ENCODE data around the gene DPYSL3. TPM values are rescaled to one million over a fixed set of nuclear protein-coding genes. Genes with fewer than 3 reads are reported as not detected.

Gene DPYSL3
- total RNA-seq, 1 donor from 2014 or later, result 165 TPM

DNA sequence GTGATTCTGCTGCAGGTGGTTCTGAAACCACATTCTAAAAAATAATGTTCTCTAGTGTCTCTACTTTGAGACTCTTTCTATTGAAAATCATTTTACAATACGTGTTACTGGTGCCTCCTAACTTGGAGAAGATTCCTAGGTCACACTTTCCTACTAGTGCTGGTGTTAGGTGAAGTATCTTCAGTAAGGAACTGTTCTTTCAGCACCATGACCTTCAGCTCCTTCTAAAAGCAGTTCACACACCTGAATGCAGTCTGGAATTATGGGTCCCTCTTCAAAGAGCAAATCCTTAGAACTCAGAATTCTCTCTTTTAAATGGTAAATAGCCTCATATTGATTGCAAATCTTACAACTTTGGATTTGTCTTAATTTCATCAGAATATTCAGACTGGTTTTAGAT, 10.6 kb upstream of the DPYSL3 start:
- no peaks in the 10 kb centered on the region for H3K9me3 Mint-ChIP-seq
- peaks cover under 1% of the 10 kb centered on the region for H3K4me1 Mint-ChIP-seq
- DNase-seq (ENCODE audit: low spot score in 2 of 2, unreplicated experiment in 2 of 2), result no peak
- H3K36me3 Mint-ChIP-seq, result no peaks in the 10 kb centered on the region
- TF ChIP-seq CTCF (IDR thresholded peaks at IDR 0.05; ENCODE audit: unreplicated experiment), result no peak
- H3K27ac Mint-ChIP-seq, result no peak overlapping the region
- peaks cover 14% of the 10 kb centered on the region for H3K27me3 Mint-ChIP-seq (ENCODE audit: low read depth)
- H3K4me3 Mint-ChIP-seq, result no peak overlapping the region

DNA sequence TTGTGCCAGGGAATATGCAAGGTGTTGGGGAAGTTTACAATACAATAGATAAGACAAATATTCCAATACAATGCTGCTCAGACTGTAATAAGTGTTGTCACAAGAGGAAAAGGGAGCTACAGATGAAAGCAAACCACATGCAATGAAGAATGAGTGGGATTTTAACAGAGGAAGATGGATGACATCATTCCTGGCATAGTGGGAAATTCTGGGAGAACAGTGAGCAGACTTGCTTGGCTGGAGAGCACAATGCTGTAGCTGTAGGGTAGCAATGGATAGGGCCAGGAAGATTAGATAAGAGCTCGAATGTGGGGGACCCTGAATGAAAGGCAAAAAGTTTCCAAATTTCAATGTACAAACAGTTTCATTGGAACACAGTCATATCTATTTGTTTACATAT, 9.5 kb upstream of the DPYSL3 start:
- no peaks in the 10 kb centered on the region for H3K36me3 Mint-ChIP-seq
- no peak for TF ChIP-seq CTCF (IDR thresholded peaks at IDR 0.05; ENCODE audit: unreplicated experiment)
- no peak overlapping the region for H3K4me3 Mint-ChIP-seq
- H3K27ac Mint-ChIP-seq, result no peak overlapping the region
- H3K9me3 Mint-ChIP-seq, result no peaks in the 10 kb centered on the region
- no peak for DNase-seq (ENCODE audit: low spot score in 2 of 2, unreplicated experiment in 2 of 2)
- no peaks in the 10 kb centered on the region for H3K4me1 Mint-ChIP-seq
- peaks cover 14% of the 10 kb centered on the region for H3K27me3 Mint-ChIP-seq (ENCODE audit: low read depth)

DNA sequence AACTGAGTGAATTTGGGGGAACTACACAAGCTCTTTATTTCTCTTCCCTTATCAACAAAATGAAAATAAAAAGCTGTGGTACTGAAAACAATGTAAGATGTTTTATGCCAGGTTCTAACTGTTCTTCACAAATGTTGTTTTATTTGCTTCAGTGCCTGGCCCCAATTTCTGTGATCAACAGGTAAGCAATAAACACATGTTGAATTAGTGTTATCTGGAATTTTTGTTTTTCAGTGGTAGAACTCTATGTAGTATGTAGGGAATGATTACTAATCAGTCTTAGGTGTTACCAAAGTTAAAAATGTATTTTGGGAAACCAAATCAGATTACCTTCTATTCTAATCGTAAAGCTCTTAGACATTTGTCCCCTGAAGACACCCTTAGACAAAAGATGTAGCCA, 7.5 kb upstream of the DPYSL3 start:
- DNase-seq (ENCODE audit: low spot score in 2 of 2, unreplicated experiment in 2 of 2), result no peak
- Mint-ChIP-seq H3K36me3 (no peaks in the 10 kb centered on the region), H3K27ac (no peak overlapping the region), H3K27me3 (ENCODE audit: low read depth) (peaks cover 12% of the 10 kb centered on the region), H3K4me3 (no peak overlapping the region), H3K9me3 (no peaks in the 10 kb centered on the region), H3K4me1 (peaks cover 4% of the 10 kb centered on the region)
- TF ChIP-seq CTCF (IDR thresholded peaks at IDR 0.05; ENCODE audit: unreplicated experiment), result no peak

GRCh38 chr5:147515269-147515668, 5.4 kb upstream of the DPYSL3 start:
- H3K27me3 Mint-ChIP-seq (ENCODE audit: low read depth), result peaks cover 14% of the 10 kb centered on the region
- H3K27ac Mint-ChIP-seq, result no peak overlapping the region
- H3K36me3 Mint-ChIP-seq, result no peaks in the 10 kb centered on the region
- no peak overlapping the region for H3K4me3 Mint-ChIP-seq
- TF ChIP-seq CTCF (IDR thresholded peaks at IDR 0.05; ENCODE audit: unreplicated experiment), result no peak
- no peaks in the 10 kb centered on the region for H3K9me3 Mint-ChIP-seq
- no peak for DNase-seq (ENCODE audit: low spot score in 2 of 2, unreplicated experiment in 2 of 2)
- peaks cover 10% of the 10 kb centered on the region for H3K4me1 Mint-ChIP-seq

DNA sequence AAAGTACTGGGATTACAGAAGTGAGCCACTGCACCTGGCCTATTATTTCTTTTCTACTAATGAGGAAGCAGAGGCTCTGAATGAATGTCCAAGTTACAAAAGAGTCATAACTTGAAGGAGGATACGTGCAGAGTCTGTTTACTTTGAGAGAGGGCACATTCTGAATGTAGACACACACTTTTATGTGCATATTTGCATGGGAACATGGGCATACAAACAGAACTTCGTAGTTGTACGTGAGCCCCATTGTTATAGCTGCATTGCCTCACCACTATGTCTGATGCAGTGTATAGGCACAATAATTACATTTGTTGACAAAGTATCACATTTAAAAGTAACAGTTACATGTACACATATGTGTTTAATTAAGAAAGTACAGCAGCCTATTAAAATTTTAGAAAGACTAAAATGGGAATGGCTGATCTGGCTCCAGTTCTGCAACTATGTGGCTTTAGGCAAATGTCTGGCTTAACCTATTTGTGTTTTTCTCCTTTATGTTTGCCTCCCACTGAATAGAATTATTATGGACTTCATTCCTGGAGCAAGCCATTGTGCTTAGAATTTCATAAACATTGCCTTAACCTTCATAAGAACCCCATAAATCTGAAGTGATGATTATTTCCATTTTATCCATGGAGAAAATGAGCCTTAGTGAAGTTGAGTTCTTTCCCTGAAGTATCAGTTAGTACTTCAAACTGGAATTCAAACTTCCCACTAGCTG, 3.0 kb upstream of the DPYSL3 start:
- no peak overlapping the region for H3K4me3 Mint-ChIP-seq

More for the DNA sequence above, 3.0 kb upstream of the DPYSL3 start:
- peaks cover 26% of the 10 kb centered on the region for H3K4me1 Mint-ChIP-seq
- no peak for DNase-seq (ENCODE audit: low spot score in 2 of 2, unreplicated experiment in 2 of 2)
- no peaks in the 10 kb centered on the region for H3K36me3 Mint-ChIP-seq
- no peak for TF ChIP-seq CTCF (IDR thresholded peaks at IDR 0.05; ENCODE audit: unreplicated experiment)
- H3K9me3 Mint-ChIP-seq, result no peaks in the 10 kb centered on the region
- no peak overlapping the region for H3K27ac Mint-ChIP-seq
- peaks cover 34% of the 10 kb centered on the region for H3K27me3 Mint-ChIP-seq (ENCODE audit: low read depth)

Measured in mesothelial cell of epicardium (in vitro differentiated cells).